H9 (cell line): ENCODE measurements around the gene DIP2C. TPM values are rescaled to one million over a fixed set of nuclear protein-coding genes. Genes with fewer than 3 reads are reported as not detected.
A peak's percentile ranks its signal among the peaks of the same experiment; 100 is the strongest.

Source experiments
- DNase-seq: peaks from one replicate; pipeline ENCODE4 v3.0.0-alpha.2; 2017
- H2AFZ ChIP-seq: one replicate; pipeline ENCODE4 v1.6.1; 2013; ENCODE audit warnings: mild to moderate bottlenecking, low read length, control low read depth, moderate library complexity
- H2AK5ac ChIP-seq: 2 replicates; pipeline ENCODE4 v1.6.1; 2013; ENCODE audit warnings: low read length, control low read depth, mixed read lengths; ENCODE audit not compliant: insufficient read length
- H2BK120ac ChIP-seq: one replicate; pipeline ENCODE4 v1.6.1; 2013; ENCODE audit warnings: low read depth, mild to moderate bottlenecking, low read length, control low read depth, inconsistent platforms; ENCODE audit not compliant: poor library complexity, severe bottlenecking
- H2BK12ac ChIP-seq: 2 replicates; pipeline ENCODE4 v1.6.1; 2013; ENCODE audit warnings: low read length, control low read depth, mixed read lengths, low read depth; ENCODE audit not compliant: insufficient read length
- H2BK15ac ChIP-seq: 2 replicates; pipeline ENCODE4 v1.6.1; 2013; ENCODE audit warnings: low read depth, low read length, control low read depth
- H2BK20ac ChIP-seq: one replicate; pipeline ENCODE4 v1.6.1; 2013; ENCODE audit warnings: low read depth, mild to moderate bottlenecking, low read length, control low read depth, inconsistent platforms; ENCODE audit not compliant: poor library complexity, severe bottlenecking
- H2BK5ac ChIP-seq: 2 replicates; pipeline ENCODE4 v1.6.1; 2013; ENCODE audit warnings: low read length, control low read depth, mixed read lengths; ENCODE audit not compliant: insufficient read length
- H3K14ac ChIP-seq: 2 replicates; pipeline ENCODE4 v1.6.1; 2013; ENCODE audit warnings: low read length, control low read depth; ENCODE audit not compliant: insufficient read depth
- H3K18ac ChIP-seq: 2 replicates; pipeline ENCODE4 v1.6.1; 2013; ENCODE audit warnings: low read depth, mild to moderate bottlenecking, mixed read lengths, low read length, control low read depth; ENCODE audit not compliant: insufficient read length
- H3K23ac ChIP-seq: 2 replicates; pipeline ENCODE4 v1.6.1; 2013; ENCODE audit warnings: low read length, control low read depth, mixed read lengths, low read depth; ENCODE audit not compliant: insufficient read length
- H3K23me2 ChIP-seq: 2 replicates; pipeline ENCODE4 v1.6.1; 2013; ENCODE audit warnings: low read depth, mild to moderate bottlenecking, mixed read lengths, low read length, control low read depth; ENCODE audit not compliant: insufficient read length, poor library complexity, severe bottlenecking
- H3K27ac ChIP-seq: 2 replicates; pipeline ENCODE4 v1.5.1; 2013; ENCODE audit warnings: low read length, control low read depth, mixed read lengths, low read depth; ENCODE audit not compliant: insufficient read length
- H3K27me3 ChIP-seq: 2 replicates; pipeline ENCODE4 v1.6.1; 2013; ENCODE audit warnings: low read length, control low read depth, inconsistent platforms; ENCODE audit not compliant: insufficient read depth
- H3K4ac ChIP-seq: 2 replicates; pipeline ENCODE4 v1.6.1; 2013; ENCODE audit warnings: low read depth, mild to moderate bottlenecking, control low read depth, inconsistent platforms, low read length, moderate library complexity
- H3K4me1 ChIP-seq: 2 replicates; pipeline ENCODE4 v1.6.1; 2013; ENCODE audit warnings: low read length, control low read depth, inconsistent platforms; ENCODE audit not compliant: insufficient read depth
- H3K4me2 ChIP-seq: 2 replicates; pipeline ENCODE4 v1.6.1; 2013; ENCODE audit warnings: low read length, control low read depth, mixed read lengths; ENCODE audit not compliant: insufficient read length, insufficient read depth
- H3K56ac ChIP-seq: 2 replicates; pipeline ENCODE4 v1.6.1; 2013; ENCODE audit warnings: low read depth, mild to moderate bottlenecking, mixed read lengths, low read length, control low read depth; ENCODE audit not compliant: insufficient read length
- H3K79me1 ChIP-seq: 2 replicates; pipeline ENCODE4 v1.6.1; 2013; ENCODE audit warnings: low read depth, mild to moderate bottlenecking, moderate library complexity, low read length, control low read depth, inconsistent platforms; ENCODE audit not compliant: insufficient read depth, poor library complexity, severe bottlenecking
- H3K79me2 ChIP-seq: 2 replicates; pipeline ENCODE4 v1.6.1; 2013; ENCODE audit warnings: low read length, control low read depth, inconsistent platforms; ENCODE audit not compliant: insufficient read depth
- H3K9ac ChIP-seq: 2 replicates; pipeline ENCODE4 v1.6.1; 2013; ENCODE audit warnings: low read length, control low read depth, mixed read lengths; ENCODE audit not compliant: insufficient read length; ENCODE audit errors: extremely low read depth
- H3K9me3 ChIP-seq: one replicate; pipeline ENCODE4 v1.6.1; 2013; ENCODE audit warnings: low read depth, low read length, inconsistent platforms; ENCODE audit not compliant: control insufficient read depth
- H3T11ph ChIP-seq: one replicate; pipeline ENCODE4 v1.6.1; 2013; ENCODE audit warnings: mild to moderate bottlenecking, low read length, control low read depth, inconsistent platforms
- H4K20me1 ChIP-seq: one replicate; pipeline ENCODE4 v1.6.1; 2013; ENCODE audit not compliant: control insufficient read depth, insufficient read length, insufficient read depth
- H4K5ac ChIP-seq: 2 replicates; pipeline ENCODE4 v1.6.1; 2013; ENCODE audit warnings: low read depth, mild to moderate bottlenecking, mixed read lengths, low read length, control low read depth; ENCODE audit not compliant: insufficient read length
- H4K8ac ChIP-seq: replicated peaks from 2 replicates; pipeline ENCODE4 v1.6.1; 2013; ENCODE audit warnings: low read length, control low read depth, mixed read lengths, low read depth; ENCODE audit not compliant: insufficient read length
- H4K91ac ChIP-seq: 2 replicates; pipeline ENCODE4 v1.6.1; 2013; ENCODE audit warnings: low read depth, mild to moderate bottlenecking, moderate library complexity, mixed read lengths, low read length, control low read depth; ENCODE audit not compliant: insufficient read length
- H3K27ac Mint-ChIP-seq, 3 experiments: 2 replicates in 2 of 3; 3 replicates in 1 of 3; pipeline ENCODE4 v1.8.0; 2020 to 2021; ENCODE audit warnings: mixed read lengths in 3 of 3, mild to moderate bottlenecking in 1 of 3, moderate library complexity in 1 of 3
- H3K27me3 Mint-ChIP-seq: 2 replicates; pipeline ENCODE4 v1.8.0; 2021; ENCODE audit warnings: low read depth, mild to moderate bottlenecking, moderate library complexity, mixed read lengths
- H3K36me3 Mint-ChIP-seq, 3 experiments: 2 replicates in 2 of 3; 3 replicates in 1 of 3; pipeline ENCODE4 v1.8.0; 2020 to 2021; ENCODE audit warnings: low read depth in 3 of 3, mixed read lengths in 3 of 3; ENCODE audit not compliant: insufficient read depth in 1 of 3
- H3K4me1 Mint-ChIP-seq, 2 experiments: 2 replicates each; pipeline ENCODE4 v1.8.0; 2020; ENCODE audit warnings: mixed read lengths in 2 of 2
- H3K4me3 Mint-ChIP-seq, 2 experiments: 2 replicates in 1 of 2; 3 replicates in 1 of 2; pipeline ENCODE4 v1.8.0; 2020 to 2021; ENCODE audit warnings: mild to moderate bottlenecking in 2 of 2, mixed read lengths in 2 of 2, moderate library complexity in 1 of 2
- H3K9me3 Mint-ChIP-seq, 2 experiments: 2 replicates in 1 of 2; 3 replicates in 1 of 2; pipeline ENCODE4 v1.8.0; 2020; ENCODE audit warnings: mild to moderate bottlenecking in 2 of 2, mixed read lengths in 2 of 2, moderate library complexity in 1 of 2
- WGBS: extraction: QIAGEN DNeasy Blood & Tissue Kit; methylation state at CpG from one replicate; pipeline ENCODE4 v1.1.7; 2013; ENCODE audit warnings: missing lambda C conversion rate, low lambda C conversion rate, mixed read lengths; ENCODE audit not compliant: insufficient read length; ENCODE audit errors: extremely low coverage; 5-methylcytosine and 5-hydroxymethylcytosine counted together
- total RNA-seq: library from RNA; stranded (reverse); gene quantifications from 2 replicates; pipeline ENCODE4 v1.2.1, GENCODE V29; 2021
- TF ChIP-seq, protein P1 (sequence below): fragments of 200-600 bp; sonication (generic); conservative IDR thresholded peaks from 3 replicates; pipeline ENCODE4 v1.8.0; 2021; ENCODE audit warnings: antibody characterized with exemption, mild to moderate bottlenecking

DIP2C gene
- total RNA-seq, 1 experiment from 2014 or later, result 7.9 TPM

DNA sequence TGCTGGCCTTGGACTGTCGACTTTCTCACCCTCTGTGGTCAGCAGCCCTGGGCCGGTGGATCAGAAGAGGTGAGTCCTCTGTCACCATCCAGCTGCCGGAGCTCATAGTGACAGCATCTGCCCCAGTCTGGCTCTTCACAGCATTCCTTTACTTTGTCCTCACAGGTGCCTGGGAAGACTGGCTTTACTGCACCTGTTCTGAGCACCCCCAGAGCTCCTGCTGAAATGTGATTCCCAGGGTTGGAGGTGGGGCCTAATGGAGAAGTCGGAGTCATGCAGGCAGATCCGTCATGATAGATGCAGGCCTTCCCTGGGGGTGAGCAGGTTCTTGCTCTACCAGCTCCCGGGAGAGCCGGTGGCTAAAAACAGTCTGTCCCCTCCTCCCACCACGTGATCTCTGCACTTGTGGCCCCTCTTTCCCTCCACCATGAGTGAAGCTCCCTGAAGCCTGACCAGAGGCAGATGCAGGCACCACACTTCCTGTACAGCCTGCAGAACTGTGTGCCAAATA lies 382.7 kb downstream of the DIP2C start:
- Histone ChIP-seq H4K20me1 (no peaks in the 10 kb centered on the region), H3K27me3 (no peaks in the 10 kb centered on the region; the same call in 1 of the 2 replicates), H4K91ac (no peak overlapping the region), H3T11ph (no peak overlapping the region), H2BK15ac (no peak overlapping the region), H2AFZ (no peak overlapping the region), H3K18ac (no peak overlapping the region), H2BK120ac (no peak overlapping the region), H3K4me1 (no peaks in the 10 kb centered on the region), H3K23ac (no peak overlapping the region), H2BK20ac (no peak overlapping the region), H3K14ac (no peak overlapping the region), H3K9me3 (no peaks in the 10 kb centered on the region), H3K56ac (no peak overlapping the region), H3K79me1 (no peaks in the 10 kb centered on the region), H2AK5ac (no peak overlapping the region), H2BK12ac (no peak overlapping the region), H3K9ac (no peak overlapping the region), H3K4ac (no peak overlapping the region), H4K5ac (no peak overlapping the region), H3K4me2 (no peak overlapping the region), H3K23me2 (no peaks in the 10 kb centered on the region), H3K27ac (no peak overlapping the region), H2BK5ac (no peak overlapping the region), H3K79me2 (no peaks in the 10 kb centered on the region), H4K8ac (no peak overlapping the region)
- peaks cover 10 to 17% of the 10 kb centered on the region in 2 experiments for H3K4me1 Mint-ChIP-seq
- WGBS, result no CpG with 5 or more reads among the region's 8 CpGs
- TF ChIP-seq, protein P1, sequence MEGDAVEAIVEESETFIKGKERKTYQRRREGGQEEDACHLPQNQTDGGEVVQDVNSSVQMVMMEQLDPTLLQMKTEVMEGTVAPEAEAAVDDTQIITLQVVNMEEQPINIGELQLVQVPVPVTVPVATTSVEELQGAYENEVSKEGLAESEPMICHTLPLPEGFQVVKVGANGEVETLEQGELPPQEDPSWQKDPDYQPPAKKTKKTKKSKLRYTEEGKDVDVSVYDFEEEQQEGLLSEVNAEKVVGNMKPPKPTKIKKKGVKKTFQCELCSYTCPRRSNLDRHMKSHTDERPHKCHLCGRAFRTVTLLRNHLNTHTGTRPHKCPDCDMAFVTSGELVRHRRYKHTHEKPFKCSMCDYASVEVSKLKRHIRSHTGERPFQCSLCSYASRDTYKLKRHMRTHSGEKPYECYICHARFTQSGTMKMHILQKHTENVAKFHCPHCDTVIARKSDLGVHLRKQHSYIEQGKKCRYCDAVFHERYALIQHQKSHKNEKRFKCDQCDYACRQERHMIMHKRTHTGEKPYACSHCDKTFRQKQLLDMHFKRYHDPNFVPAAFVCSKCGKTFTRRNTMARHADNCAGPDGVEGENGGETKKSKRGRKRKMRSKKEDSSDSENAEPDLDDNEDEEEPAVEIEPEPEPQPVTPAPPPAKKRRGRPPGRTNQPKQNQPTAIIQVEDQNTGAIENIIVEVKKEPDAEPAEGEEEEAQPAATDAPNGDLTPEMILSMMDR, result no peak
- no peaks in the 10 kb centered on the region for H3K9me3 Mint-ChIP-seq
- peak overlapping the region; percentile 12 to 73 (median 62); a peak in 4 of 7 replicates for H3K27ac Mint-ChIP-seq
- peaks cover 0 to 2% (median 1%) of the 10 kb centered on the region in 3 experiments; a peak in 1 of 7 replicates for H3K36me3 Mint-ChIP-seq
- H3K4me3 Mint-ChIP-seq, result no peak overlapping the region
- H3K27me3 Mint-ChIP-seq, result no peaks in the 10 kb centered on the region
- peak; percentile 67 for DNase-seq
